BLaER1 treated with 17β-estradiol and CSF1 and Interleukin-3, amounts not matched to agents 10 nM and 100 nM (cell line): ENCODE data around the gene CTSW.
A peak's percentile ranks its signal among the peaks of the same experiment; 100 is the strongest.

ENCODE experiments used
- H3K27ac ChIP-seq, 11 experiments: shearing (Covaris generic); formaldehyde crosslinking; 2 replicates each; pipeline ENCODE4 v1.8.1; 2022
- H3K27me3 ChIP-seq, 11 experiments: shearing (Covaris generic); formaldehyde crosslinking; 2 replicates each; pipeline ENCODE4 v1.8.1; 2022
- H3K36me3 ChIP-seq, 11 experiments: shearing (Covaris generic); formaldehyde crosslinking; 2 replicates each; pipeline ENCODE4 v1.8.1; 2022
- H3K4me1 ChIP-seq, 10 experiments: shearing (Covaris generic); formaldehyde crosslinking; 2 replicates each; pipeline ENCODE4 v1.8.1; 2022
- H3K4me2 ChIP-seq, 11 experiments: shearing (Covaris generic); formaldehyde crosslinking; 2 replicates each; pipeline ENCODE4 v1.8.1; 2022
- H3K4me3 ChIP-seq, 10 experiments: shearing (Covaris generic); formaldehyde crosslinking; 2 replicates each; pipeline ENCODE4 v1.8.1; 2022
- H3K9ac ChIP-seq, 11 experiments: shearing (Covaris generic); formaldehyde crosslinking; 2 replicates each; pipeline ENCODE4 v1.8.1; 2022
- H3K9me3 ChIP-seq, 11 experiments: shearing (Covaris generic); formaldehyde crosslinking; replicated peaks in 1 of 11; 2 replicates each; pipeline ENCODE4 v1.8.1; 2022
- H4K20me1 ChIP-seq, 11 experiments: shearing (Covaris generic); formaldehyde crosslinking; 2 replicates each; pipeline ENCODE4 v1.8.1; 2022
- Cebpa-rat ChIP-seq, 11 experiments: shearing (Covaris generic); IDR thresholded peaks; 2 replicates each; pipeline ENCODE4 v1.8.1; 2022

CTSW gene

DNA sequence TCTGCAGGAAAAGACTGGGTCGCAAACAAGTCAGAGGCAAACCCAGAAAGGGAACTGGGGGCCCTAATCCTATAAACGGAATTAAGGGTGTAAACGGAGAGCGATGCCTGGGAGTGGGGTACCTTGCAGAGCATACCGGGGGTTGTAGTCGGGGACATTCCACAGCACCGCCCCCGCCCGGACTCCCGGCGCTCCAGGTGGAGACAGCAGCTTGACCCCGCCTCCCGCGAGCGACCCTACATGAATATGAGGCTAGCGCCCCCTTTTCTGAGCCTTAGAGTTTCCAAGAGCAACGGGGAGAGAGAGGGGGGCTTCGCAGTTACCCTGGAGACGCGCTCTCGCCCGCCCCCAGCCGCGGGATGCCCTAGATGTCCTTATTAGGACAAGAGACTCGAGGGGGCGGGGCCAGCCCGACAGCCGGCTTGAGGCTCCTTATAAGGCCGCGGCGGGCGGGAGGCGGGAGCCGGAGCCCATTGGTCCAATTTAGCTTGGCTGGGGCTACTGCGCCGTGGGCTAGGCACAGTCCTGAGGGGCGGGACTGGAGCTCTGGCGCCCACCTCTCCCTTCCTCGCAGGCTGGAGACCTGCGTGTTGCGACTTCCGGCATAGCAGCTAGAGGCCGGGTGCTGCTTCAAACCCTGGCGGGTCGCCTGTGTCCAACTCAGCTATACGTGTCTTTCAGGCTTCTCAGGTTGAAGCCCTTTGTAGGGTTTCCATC, 20.4 kb upstream of the CTSW start:
- Histone ChIP-seq H3K27me3 (no peaks in the 10 kb centered on the region), H3K4me1 (peaks cover 46 to 61% (median 52%) of the 10 kb centered on the region in 10 experiments), H3K9ac (peak overlapping the region; percentile 92 to 99 (median 95)), H4K20me1 (peaks cover 36 to 72% (median 57%) of the 10 kb centered on the region in 11 experiments), H3K9me3 (no peaks in the 10 kb centered on the region; a peak in 1 of 22 replicates), H3K27ac (peak overlapping the region; percentile 87 to 98 (median 91)), H3K36me3 (peaks cover 50 to 55% (median 53%) of the 10 kb centered on the region in 11 experiments), H3K4me3 (peak overlapping the region; percentile 84 to 99 (median 96)), H3K4me2 (peak overlapping the region; percentile 83 to 98 (median 96))
- no peak for TF ChIP-seq Cebpa-rat (IDR thresholded peaks at IDR 0.05)

DNA sequence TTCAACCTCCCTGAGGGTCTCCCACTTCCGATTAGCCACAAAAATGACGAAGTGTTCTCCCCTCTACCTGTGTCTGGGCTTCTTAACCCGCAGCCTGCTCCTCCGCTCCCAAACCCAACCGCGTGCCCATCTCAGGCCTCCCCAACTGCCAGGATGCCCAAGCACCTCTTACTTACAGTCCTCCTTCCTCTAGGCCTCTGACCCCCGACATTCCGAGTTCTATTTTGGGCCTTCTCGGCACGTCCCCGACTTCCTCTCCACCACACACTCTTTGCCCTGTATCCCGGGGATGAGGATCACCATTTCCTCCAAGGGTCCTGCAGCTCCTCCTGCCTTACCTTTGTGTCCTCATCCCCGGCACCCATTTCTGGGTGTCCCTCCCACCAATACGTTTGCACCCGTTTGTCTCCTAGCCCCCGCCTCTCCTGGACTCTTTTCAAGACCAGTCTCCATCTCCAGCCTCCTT, 19.8 kb upstream of the CTSW start:
- no peak for TF ChIP-seq Cebpa-rat (IDR thresholded peaks at IDR 0.05)
- peak overlapping the region; percentile 87 to 98 (median 91) for H3K27ac ChIP-seq
- peaks cover 50 to 55% (median 53%) of the 10 kb centered on the region in 11 experiments for H3K36me3 ChIP-seq
- H3K9me3 ChIP-seq, result no peaks in the 10 kb centered on the region; a peak in 1 of 22 replicates
- H4K20me1 ChIP-seq, result peaks cover 30 to 72% (median 57%) of the 10 kb centered on the region in 11 experiments
- peak overlapping the region; percentile 83 to 98 (median 96) for H3K4me2 ChIP-seq
- peak overlapping the region; percentile 91 to 99 (median 95) for H3K9ac ChIP-seq
- peaks cover 44 to 64% (median 48%) of the 10 kb centered on the region in 10 experiments for H3K4me1 ChIP-seq
- H3K4me3 ChIP-seq, result peak overlapping the region; percentile 84 to 99 (median 96)
- no peaks in the 10 kb centered on the region for H3K27me3 ChIP-seq

DNA sequence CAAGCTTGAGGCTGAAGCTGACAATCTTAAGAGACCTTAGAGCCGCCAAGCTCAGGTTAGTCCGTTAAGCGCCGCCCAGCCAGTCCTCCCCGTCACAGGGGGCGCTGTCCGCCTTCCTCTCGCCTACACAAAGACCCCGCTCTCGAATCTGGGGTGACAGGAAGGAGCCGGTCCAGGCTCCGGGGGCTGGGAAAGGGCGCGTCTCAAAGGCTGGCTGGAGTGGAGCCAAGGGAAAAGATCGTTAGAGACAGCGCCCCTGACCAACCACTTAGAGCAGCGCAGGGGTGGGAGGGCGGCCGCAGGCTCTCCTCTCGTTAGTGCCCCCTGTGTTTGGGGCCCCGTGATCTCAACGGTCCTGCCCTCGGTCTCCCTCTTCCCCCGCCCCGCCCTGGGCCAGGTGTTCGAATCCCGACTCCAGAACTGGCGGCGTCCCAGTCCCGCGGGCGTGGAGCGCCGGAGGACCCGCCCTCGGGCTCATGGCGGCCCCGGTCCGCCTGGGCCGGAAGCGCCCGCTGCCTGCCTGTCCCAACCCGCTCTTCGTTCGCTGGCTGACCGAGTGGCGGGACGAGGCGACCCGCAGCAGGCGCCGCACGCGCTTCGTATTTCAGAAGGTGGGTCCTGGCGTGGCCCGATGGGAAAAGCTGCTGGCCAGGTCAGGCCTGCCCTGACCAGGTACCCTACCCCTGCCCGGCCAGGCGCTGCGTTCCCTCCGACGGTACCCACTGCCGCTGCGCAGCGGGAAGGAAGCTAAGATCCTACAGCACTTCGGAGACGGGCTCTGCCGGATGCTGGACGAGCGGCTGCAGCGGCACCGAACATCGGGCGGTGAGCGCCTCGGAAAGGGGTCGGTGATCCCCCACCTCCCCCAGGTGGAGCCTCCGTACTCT, 19.1 kb upstream of the CTSW start, which contains the start of gene MUS81:
TSS of gene MUS81 (plus strand) at position 156 of the 887 bp plus-strand sequence. CDS start at position 477, 321 bp downstream.
- Histone ChIP-seq H3K4me1 (peaks cover 37 to 64% (median 41%) of the 10 kb centered on the region in 10 experiments), H3K9me3 (no peaks in the 10 kb centered on the region; a peak in 1 of 22 replicates), H3K27me3 (no peaks in the 10 kb centered on the region), H3K36me3 (peaks cover 50 to 55% (median 53%) of the 10 kb centered on the region in 11 experiments), H3K9ac (peak within 1 kb of the TSS; percentile 92 to 99 (median 95)), H4K20me1 (peaks cover 23 to 72% (median 57%) of the 10 kb centered on the region in 11 experiments), H3K4me3 (peak within 1 kb of the TSS; percentile 84 to 99 (median 96)), H3K27ac (peak within 1 kb of the TSS; percentile 87 to 98 (median 91)), H3K4me2 (peak within 1 kb of the TSS; percentile 83 to 98 (median 96))
- TF ChIP-seq Cebpa-rat (IDR thresholded peaks at IDR 0.05), result no peak

DNA sequence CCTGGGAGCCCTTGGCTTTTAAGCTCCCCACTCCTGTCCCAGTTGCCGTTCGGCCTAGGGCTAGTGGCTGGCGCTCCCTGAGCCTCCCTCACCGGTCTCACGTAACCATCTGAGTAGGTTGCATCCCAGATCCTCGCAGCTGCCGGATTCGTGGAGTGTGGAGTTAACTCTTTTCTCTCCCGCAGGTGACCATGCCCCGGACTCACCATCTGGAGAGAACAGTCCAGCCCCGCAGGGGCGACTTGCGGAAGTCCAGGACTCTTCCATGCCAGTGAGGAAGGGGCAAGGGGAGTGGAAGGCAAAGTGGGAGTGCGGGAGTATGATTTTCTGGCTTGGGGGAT, 18.5 kb upstream of the CTSW start:
- peak overlapping the region; percentile 83 to 98 (median 96) for H3K4me2 ChIP-seq
- no peaks in the 10 kb centered on the region; a peak in 1 of 22 replicates for H3K9me3 ChIP-seq
- no peaks in the 10 kb centered on the region for H3K27me3 ChIP-seq
- H3K4me1 ChIP-seq, result peaks cover 31 to 61% (median 35%) of the 10 kb centered on the region in 10 experiments
- H3K27ac ChIP-seq, result peak overlapping the region; percentile 87 to 98 (median 91)
- H4K20me1 ChIP-seq, result peaks cover 17 to 72% (median 57%) of the 10 kb centered on the region in 11 experiments
- H3K9ac ChIP-seq, result peak overlapping the region; percentile 91 to 99 (median 95)
- TF ChIP-seq Cebpa-rat (IDR thresholded peaks at IDR 0.05), result no peak
- H3K4me3 ChIP-seq, result peak overlapping the region; percentile 84 to 99 (median 96)
- peaks cover 50 to 55% (median 53%) of the 10 kb centered on the region in 11 experiments for H3K36me3 ChIP-seq

DNA sequence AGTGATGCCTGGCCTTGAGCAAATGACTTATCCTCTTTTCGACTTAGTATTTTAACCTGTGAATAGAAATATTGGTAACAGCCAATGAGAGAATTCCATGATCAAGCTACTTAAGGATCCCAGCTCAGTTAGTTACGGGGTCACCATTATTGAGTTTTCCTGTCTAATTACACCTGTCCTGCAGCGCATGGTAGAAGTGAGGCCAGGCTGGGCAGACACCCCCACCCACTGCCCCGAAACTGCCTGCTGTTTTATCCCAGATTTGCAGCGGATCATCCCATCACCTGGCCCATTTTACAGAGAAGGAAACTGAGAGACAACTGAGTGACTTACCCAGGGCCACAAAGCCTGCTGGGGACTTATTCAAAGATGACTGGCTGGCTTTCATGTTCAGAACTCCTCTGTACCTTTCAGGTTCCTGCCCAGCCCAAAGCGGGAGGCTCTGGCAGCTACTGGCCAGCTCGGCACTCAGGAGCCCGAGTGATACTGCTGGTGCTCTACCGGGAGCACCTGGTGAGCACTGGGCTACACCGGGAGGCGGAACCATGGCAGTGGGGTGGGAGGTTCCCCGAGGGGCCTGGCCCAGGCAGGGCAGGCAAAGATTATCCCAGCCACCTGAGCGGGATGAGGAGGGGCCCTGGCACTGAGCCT, 18.0 kb upstream of the CTSW start:
- H4K20me1 ChIP-seq, result peaks cover 12 to 72% (median 57%) of the 10 kb centered on the region in 11 experiments; a peak in 21 of 22 replicates
- H3K4me1 ChIP-seq, result peaks cover 26 to 56% (median 32%) of the 10 kb centered on the region in 10 experiments
- H3K27me3 ChIP-seq, result no peaks in the 10 kb centered on the region
- no peak for TF ChIP-seq Cebpa-rat (IDR thresholded peaks at IDR 0.05)
- H3K36me3 ChIP-seq, result peaks cover 51 to 55% (median 53%) of the 10 kb centered on the region in 11 experiments
- H3K9me3 ChIP-seq, result no peaks in the 10 kb centered on the region; a peak in 1 of 22 replicates
- H3K9ac ChIP-seq, result peak overlapping the region; percentile 91 to 99 (median 95)
- H3K27ac ChIP-seq, result peak overlapping the region in 10 of 11 experiments; percentile 87 to 98 (median 92); a peak in 18 of 22 replicates
- H3K4me2 ChIP-seq, result peak overlapping the region; percentile 83 to 98 (median 96)
- peak overlapping the region; percentile 84 to 99 (median 96) for H3K4me3 ChIP-seq

DNA sequence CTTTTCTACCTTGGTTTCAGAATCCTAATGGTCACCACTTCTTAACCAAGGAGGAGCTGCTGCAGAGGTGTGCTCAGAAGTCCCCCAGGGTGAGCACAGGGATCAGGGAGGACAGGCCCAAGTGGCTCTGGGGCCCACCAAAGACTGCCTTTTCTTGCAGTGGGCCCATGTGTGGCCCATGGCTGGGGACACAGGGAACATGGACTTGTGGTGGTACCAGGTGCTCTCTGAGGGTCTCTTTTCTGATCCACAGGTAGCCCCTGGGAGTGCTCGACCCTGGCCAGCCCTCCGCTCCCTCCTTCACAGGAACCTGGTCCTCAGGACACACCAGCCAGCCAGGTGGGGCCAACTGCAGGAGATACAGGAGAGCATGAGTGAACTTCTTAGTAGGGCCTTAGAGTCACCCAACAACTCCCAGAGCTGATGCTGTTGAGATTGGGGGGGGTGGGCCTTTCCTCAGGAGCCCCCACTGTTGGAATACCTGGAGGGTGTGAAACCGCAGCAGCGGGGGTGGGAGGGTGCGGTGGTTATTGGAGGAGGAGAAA, 17.4 kb upstream of the CTSW start:
- Histone ChIP-seq H3K27me3 (no peaks in the 10 kb centered on the region), H3K36me3 (peaks cover 55 to 59% (median 57%) of the 10 kb centered on the region in 11 experiments), H3K4me2 (peak overlapping the region; percentile 83 to 98 (median 96)), H3K27ac (peak overlapping the region in 4 of 11 experiments; percentile 12 to 95 (median 58); a peak in 1 of 22 replicates), H3K9ac (peak overlapping the region; percentile 91 to 99 (median 95); a peak in 20 of 22 replicates), H4K20me1 (peaks cover 7 to 72% (median 57%) of the 10 kb centered on the region in 11 experiments; a peak in 21 of 22 replicates), H3K4me1 (peaks cover 25 to 61% (median 32%) of the 10 kb centered on the region in 10 experiments), H3K9me3 (no peaks in the 10 kb centered on the region; a peak in 1 of 22 replicates), H3K4me3 (peak overlapping the region in 6 of 10 experiments; percentile 84 to 99 (median 92); a peak in 10 of 20 replicates)
- no peak for TF ChIP-seq Cebpa-rat (IDR thresholded peaks at IDR 0.05)

DNA sequence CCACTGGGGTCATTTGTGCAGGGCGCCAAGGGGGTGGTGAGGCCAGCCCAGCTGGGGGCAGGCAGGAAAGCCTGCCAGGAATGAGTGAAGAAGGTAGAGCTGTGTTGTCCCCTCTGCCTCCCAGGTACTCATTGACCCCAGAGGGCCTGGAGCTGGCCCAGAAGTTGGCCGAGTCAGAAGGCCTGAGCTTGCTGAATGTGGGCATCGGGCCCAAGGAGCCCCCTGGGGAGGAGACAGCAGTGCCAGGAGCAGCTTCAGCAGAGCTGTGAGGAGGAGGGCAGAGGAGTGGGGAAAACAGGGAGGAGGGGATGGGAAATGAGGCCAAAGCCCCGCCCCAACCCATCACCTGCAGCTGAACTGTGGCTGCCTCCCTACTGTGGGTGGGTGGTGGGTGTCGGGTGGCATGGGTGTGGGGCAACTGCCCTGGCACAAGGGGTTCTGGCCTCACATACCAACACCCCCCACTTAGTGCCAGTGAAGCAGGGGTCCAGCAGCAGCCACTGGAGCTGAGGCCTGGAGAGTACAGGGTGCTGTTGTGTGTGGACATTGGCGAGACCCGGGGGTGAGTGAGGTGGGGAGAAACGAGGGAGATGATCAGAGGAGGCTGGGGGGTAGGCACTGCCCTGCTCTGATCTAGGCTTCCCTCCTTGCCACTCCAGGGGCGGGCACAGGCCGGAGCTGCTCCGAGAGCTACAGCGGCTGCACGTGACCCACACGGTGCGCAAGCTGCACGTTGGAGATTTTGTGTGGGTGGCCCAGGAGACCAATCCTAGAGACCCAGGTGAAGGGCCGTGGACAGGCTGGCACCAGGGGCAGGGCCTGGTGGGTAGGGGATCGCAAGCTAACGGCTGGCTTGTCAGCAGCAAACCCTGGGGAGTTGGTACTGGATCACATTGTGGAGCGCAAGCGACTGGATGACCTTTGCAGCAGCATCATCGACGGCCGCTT, 16.4 kb upstream of the CTSW start:
- peaks cover 25 to 69% (median 32%) of the 10 kb centered on the region in 10 experiments for H3K4me1 ChIP-seq
- peak overlapping the region in 5 of 11 experiments; percentile 83 to 98 (median 98); a peak in 6 of 22 replicates for H3K4me2 ChIP-seq
- H3K27ac ChIP-seq, result no peak overlapping the region
- TF ChIP-seq Cebpa-rat (IDR thresholded peaks at IDR 0.05), result no peak
- no peak overlapping the region for H3K4me3 ChIP-seq
- peaks cover 0 to 5% (median 0%) of the 10 kb centered on the region in 11 experiments; a peak in 1 of 22 replicates for H3K27me3 ChIP-seq
- peaks cover 0 to 72% (median 59%) of the 10 kb centered on the region in 11 experiments; a peak in 21 of 22 replicates for H4K20me1 ChIP-seq
- peak overlapping the region in 9 of 11 experiments; percentile 5 to 99 (median 92); a peak in 14 of 22 replicates for H3K9ac ChIP-seq
- H3K36me3 ChIP-seq, result peaks cover 57 to 67% (median 63%) of the 10 kb centered on the region in 11 experiments
- no peaks in the 10 kb centered on the region for H3K9me3 ChIP-seq
